Stomach smooth muscle (tissue), 2 donors: Measurements from ENCODE around the gene SIDT2.
A peak's percentile ranks its signal among the peaks of the same experiment; 100 is the strongest.

Source experiments
- H3K27ac ChIP-seq: one replicate; pipeline ENCODE4 v1.7.0; 2013; ENCODE audit warnings: mild to moderate bottlenecking, low read length, inconsistent platforms
- H3K27me3 ChIP-seq, 2 donors: one replicate each; pipeline ENCODE4 v1.7.0; 2013; ENCODE audit warnings: low read length in 2 of 2; ENCODE audit not compliant: insufficient read depth in 2 of 2, control insufficient read depth in 1 of 2
- H3K36me3 ChIP-seq, 2 donors: one replicate each; pipeline ENCODE4 v1.7.0; 2013; ENCODE audit warnings: low read length in 2 of 2; ENCODE audit not compliant: control insufficient read depth in 2 of 2, insufficient read depth in 2 of 2
- H3K4me1 ChIP-seq: one replicate; pipeline ENCODE4 v1.7.0; 2013; ENCODE audit warnings: low read length; ENCODE audit not compliant: control insufficient read depth, insufficient read depth
- H3K4me3 ChIP-seq, 2 donors: one replicate each; pipeline ENCODE4 v1.7.0; 2013; ENCODE audit warnings: low read length in 2 of 2
- H3K9ac ChIP-seq, 2 donors: one replicate each; pipeline ENCODE4 v1.7.0; 2013; ENCODE audit warnings: low read length in 2 of 2, mild to moderate bottlenecking in 1 of 2
- H3K9me3 ChIP-seq, 2 donors: one replicate each; pipeline ENCODE4 v1.7.0; 2013; ENCODE audit warnings: low read length in 2 of 2; ENCODE audit not compliant: control insufficient read depth in 2 of 2
- donor health status: healthy.
- donor health status: Pancreatic carcinoma.

Gene SIDT2

GRCh38 chr11:117189941-117190544 is 11.5 kb downstream of the SIDT2 start:
- no peak overlapping the region for H3K4me3 ChIP-seq

GRCh38 chr11:117191680-117192400 is 13.3 kb downstream of the SIDT2 start:
- no peaks in the 10 kb centered on the region for H3K9me3 ChIP-seq
- H3K4me1 ChIP-seq = peaks cover under 1% of the 10 kb centered on the region
- no peak overlapping the region for H3K9ac ChIP-seq
- no peak overlapping the region for H3K4me3 ChIP-seq
- no peak overlapping the region for H3K27ac ChIP-seq
- H3K36me3 ChIP-seq = peaks cover 56 to 57% of the 10 kb centered on the region in 2 donors
- no peaks in the 10 kb centered on the region for H3K27me3 ChIP-seq

More at GRCh38 chr11:117189941-117190544, 11.5 kb downstream of the SIDT2 start:
- Histone ChIP-seq H3K27me3 (no peaks in the 10 kb centered on the region), H3K9me3 (no peaks in the 10 kb centered on the region), H3K9ac (no peak overlapping the region), H3K27ac (peak overlapping the region; percentile 11), H3K36me3 (peaks cover 56 to 58% of the 10 kb centered on the region in 2 donors), H3K4me1 (peaks cover 4% of the 10 kb centered on the region)

- H3K36me3 ChIP-seq = peaks cover 53 to 56% of the 10 kb centered on the region in 2 donors
- H3K27me3 ChIP-seq = no peaks in the 10 kb centered on the region
- peaks cover 7% of the 10 kb centered on the region for H3K4me1 ChIP-seq
- no peak overlapping the region for H3K4me3 ChIP-seq
- H3K27ac ChIP-seq = no peak overlapping the region
- no peaks in the 10 kb centered on the region for H3K9me3 ChIP-seq
- no peak overlapping the region for H3K9ac ChIP-seq
Measured at GRCh38 chr11:117192401-117192875, 13.9 kb downstream of the SIDT2 start.

- Histone ChIP-seq H3K9me3 (no peaks in the 10 kb centered on the region), H3K27me3 (no peaks in the 10 kb centered on the region), H3K36me3 (peaks cover 44 to 50% of the 10 kb centered on the region in 2 donors), H3K27ac (no peak overlapping the region), H3K4me3 (no peak overlapping the region), H3K9ac (no peak overlapping the region), H3K4me1 (peaks cover 16% of the 10 kb centered on the region)
Measured at GRCh38 chr11:117193130-117194020, 14.8 kb downstream of the SIDT2 start.

- Histone ChIP-seq H3K4me3 (no peak overlapping the region), H3K4me1 (peaks cover 23% of the 10 kb centered on the region), H3K9ac (no peak overlapping the region), H3K27ac (no peak overlapping the region), H3K27me3 (no peaks in the 10 kb centered on the region), H3K9me3 (no peaks in the 10 kb centered on the region), H3K36me3 (peaks cover 35 to 43% of the 10 kb centered on the region in 2 donors)
Measured at GRCh38 chr11:117194267-117194666, 15.7 kb downstream of the SIDT2 start.

GRCh38 chr11:117195258-117195657 is 16.7 kb downstream of the SIDT2 start:
- Histone ChIP-seq H3K9ac (no peak overlapping the region), H3K36me3 (peaks cover 29 to 38% of the 10 kb centered on the region in 2 donors), H3K27ac (no peak overlapping the region), H3K4me1 (peaks cover 30% of the 10 kb centered on the region), H3K27me3 (no peaks in the 10 kb centered on the region), H3K4me3 (no peak overlapping the region), H3K9me3 (no peaks in the 10 kb centered on the region)

GRCh38 chr11:117195761-117196160 is 17.2 kb downstream of the SIDT2 start:
- Histone ChIP-seq H3K27ac (no peak overlapping the region), H3K27me3 (no peaks in the 10 kb centered on the region), H3K36me3 (peaks cover 30 to 36% of the 10 kb centered on the region in 2 donors), H3K4me1 (peaks cover 34% of the 10 kb centered on the region), H3K4me3 (no peak overlapping the region), H3K9me3 (no peaks in the 10 kb centered on the region), H3K9ac (no peak overlapping the region)

- H3K27me3 ChIP-seq = no peaks in the 10 kb centered on the region
- peaks cover 38% of the 10 kb centered on the region for H3K4me1 ChIP-seq
- H3K9ac ChIP-seq = no peak overlapping the region
- H3K9me3 ChIP-seq = no peaks in the 10 kb centered on the region
- peak overlapping the region; percentile 100 for H3K27ac ChIP-seq
- H3K4me3 ChIP-seq = peak overlapping the region in 1 of 2 donors; percentile 96
- H3K36me3 ChIP-seq = peaks cover 36 to 41% of the 10 kb centered on the region in 2 donors
Measured at GRCh38 chr11:117197006-117197405, 18.5 kb downstream of the SIDT2 start.

- peak overlapping the region; percentile 100 for H3K27ac ChIP-seq
Measured at GRCh38 chr11:117197516-117198456, 19.2 kb downstream of the SIDT2 start.

More at GRCh38 chr11:117197516-117198456, 19.2 kb downstream of the SIDT2 start:
- peaks cover 43% of the 10 kb centered on the region for H3K4me1 ChIP-seq
- peak overlapping the region; percentile 68 to 96 for H3K4me3 ChIP-seq
- no peaks in the 10 kb centered on the region for H3K27me3 ChIP-seq
- peaks cover 36 to 40% of the 10 kb centered on the region in 2 donors for H3K36me3 ChIP-seq
- H3K9me3 ChIP-seq = no peaks in the 10 kb centered on the region
- H3K9ac ChIP-seq = peak overlapping the region; percentile 91 to 98
